ENCODE data around the gene RTP5. TPM values are rescaled to one million over a fixed set of nuclear protein-coding genes. Genes with fewer than 3 reads are reported as not detected.

Gene RTP5
- total RNA-seq, 1 donor from 2014 or later = 0.09 TPM

- peak; percentile 45 for DNase-seq (ENCODE audit: low spot score)
- H3K9me3 Mint-ChIP-seq = peaks cover 7% of the 10 kb centered on the region
- H3K27ac Mint-ChIP-seq = peak overlapping the region; percentile 81
- peaks cover 58% of the 10 kb centered on the region for H3K4me1 Mint-ChIP-seq (ENCODE audit: low read depth)
- H3K4me3 Mint-ChIP-seq (ENCODE audit: low read depth) = peak overlapping the region; percentile 4
- peaks cover 4% of the 10 kb centered on the region for H3K36me3 Mint-ChIP-seq (ENCODE audit: low read depth)
- H3K27me3 Mint-ChIP-seq (ENCODE audit: low read depth) = peaks cover 17% of the 10 kb centered on the region
- intact Hi-C loops (cut with micrococcal nuclease) = loop anchor here (5.0 kb wide), 1 partner anchor 131 kb away; the partner anchor contains the start of gene D2HGDH
Observed at GRCh38 chr2:241863536-241863954, 6.0 kb upstream of the RTP5 start.

DNA sequence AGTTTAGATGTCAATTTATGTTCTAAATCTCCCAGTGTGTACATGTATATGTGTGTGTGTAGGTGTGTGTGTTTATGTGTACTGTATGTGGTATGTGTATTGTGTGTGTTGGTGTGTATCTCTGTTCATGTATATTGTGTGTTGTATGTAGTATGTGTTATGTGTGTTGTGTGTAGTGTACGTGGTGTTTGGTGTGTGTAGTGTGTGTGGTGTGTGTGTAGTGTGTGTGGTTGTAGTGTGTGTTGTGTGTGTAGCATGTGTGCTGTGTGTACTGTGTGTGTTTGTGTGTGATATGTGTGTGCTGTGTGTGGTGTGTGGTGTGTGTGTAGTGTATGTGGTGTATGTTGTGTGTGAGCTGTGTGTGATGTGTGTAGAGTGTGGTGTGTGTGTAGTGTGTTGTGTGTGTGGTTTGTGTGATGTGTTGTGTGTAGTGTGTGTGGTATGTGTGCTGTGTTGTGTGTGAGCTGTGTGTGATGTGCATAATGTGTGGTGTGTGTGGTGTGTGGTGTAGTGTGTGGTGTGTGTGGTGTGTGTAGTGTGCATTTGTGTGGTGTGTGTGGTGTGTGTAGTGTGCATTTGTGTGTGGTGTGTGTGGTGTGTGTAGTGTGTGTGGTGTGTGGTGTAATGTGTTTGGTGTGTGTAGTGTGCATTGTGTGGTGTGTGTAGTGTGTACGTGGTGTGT lies 5.2 kb upstream of the RTP5 start:
- peaks cover 17% of the 10 kb centered on the region for H3K27me3 Mint-ChIP-seq (ENCODE audit: low read depth)
- peak overlapping the region; percentile 77 for H3K27ac Mint-ChIP-seq
- intact Hi-C loops (cut with micrococcal nuclease) = loop anchor here (5.0 kb wide), 1 partner anchor 132 kb away; the partner anchor contains the start of gene D2HGDH
- peaks cover 4% of the 10 kb centered on the region for H3K36me3 Mint-ChIP-seq (ENCODE audit: low read depth)
- H3K9me3 Mint-ChIP-seq = peaks cover 7% of the 10 kb centered on the region
- H3K4me1 Mint-ChIP-seq (ENCODE audit: low read depth) = peaks cover 65% of the 10 kb centered on the region
- DNase-seq (ENCODE audit: low spot score) = no peak
- peak overlapping the region; percentile 1 for H3K4me3 Mint-ChIP-seq (ENCODE audit: low read depth)

- intact Hi-C loops (cut with micrococcal nuclease) = loop anchor here (5.0 kb wide), 1 partner anchor 133 kb away; the partner anchor contains the start of gene D2HGDH
- Mint-ChIP-seq H3K4me1 (ENCODE audit: low read depth) (peaks cover 62% of the 10 kb centered on the region), H3K4me3 (ENCODE audit: low read depth) (no peak overlapping the region), H3K27me3 (ENCODE audit: low read depth) (peaks cover 17% of the 10 kb centered on the region), H3K27ac (peak overlapping the region; percentile 77), H3K36me3 (ENCODE audit: low read depth) (peaks cover 4% of the 10 kb centered on the region), H3K9me3 (peaks cover 7% of the 10 kb centered on the region)
- no peak for DNase-seq (ENCODE audit: low spot score)
Observed at GRCh38 chr2:241864850-241865213, 4.7 kb upstream of the RTP5 start.

DNA sequence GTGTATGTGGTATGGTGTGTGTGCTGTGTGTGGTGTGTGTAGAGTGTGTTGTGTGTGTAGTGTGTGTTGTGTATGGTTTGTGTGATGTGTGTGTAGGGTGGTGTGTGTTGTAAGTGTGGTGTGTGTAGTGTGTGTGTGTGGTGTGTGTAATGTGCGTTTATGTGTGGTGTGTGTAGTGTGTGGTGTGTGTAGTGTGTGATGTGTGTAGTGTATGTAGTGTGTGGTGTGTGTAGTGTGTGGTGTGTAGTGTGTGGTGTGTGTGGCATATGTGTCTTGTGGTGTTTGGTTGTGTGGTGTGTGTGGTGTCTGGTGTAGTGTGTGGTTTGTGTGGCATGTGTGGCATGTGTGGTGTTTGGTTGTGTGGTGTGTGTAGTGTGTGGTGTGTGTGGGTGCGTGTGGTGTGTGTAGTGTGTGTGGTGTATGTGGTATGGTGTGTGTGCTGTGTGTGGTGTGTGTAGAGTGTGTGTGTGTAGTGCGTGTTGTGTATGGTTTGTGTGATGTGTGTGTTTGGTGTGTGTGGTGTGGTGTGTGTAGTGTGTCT lies 4.0 kb upstream of the RTP5 start:
- H3K4me1 Mint-ChIP-seq (ENCODE audit: low read depth) = peaks cover 61% of the 10 kb centered on the region
- H3K36me3 Mint-ChIP-seq (ENCODE audit: low read depth) = peaks cover 4% of the 10 kb centered on the region
- peak overlapping the region; percentile 77 for H3K27ac Mint-ChIP-seq
- no peak for DNase-seq (ENCODE audit: low spot score)
- H3K4me3 Mint-ChIP-seq (ENCODE audit: low read depth) = no peak overlapping the region
- H3K9me3 Mint-ChIP-seq = peaks cover 7% of the 10 kb centered on the region
- intact Hi-C loops (cut with micrococcal nuclease) = no loop called here
- H3K27me3 Mint-ChIP-seq (ENCODE audit: low read depth) = peaks cover 17% of the 10 kb centered on the region

GRCh38 chr2:241865957-241866789 lies 3.4 kb upstream of the RTP5 start:
- H3K4me1 Mint-ChIP-seq (ENCODE audit: low read depth) = peaks cover 57% of the 10 kb centered on the region
- no peak overlapping the region for H3K4me3 Mint-ChIP-seq (ENCODE audit: low read depth)
- DNase-seq (ENCODE audit: low spot score) = no peak
- intact Hi-C loops (cut with micrococcal nuclease) = no loop called here
- H3K36me3 Mint-ChIP-seq (ENCODE audit: low read depth) = peaks cover 4% of the 10 kb centered on the region
- peaks cover 17% of the 10 kb centered on the region for H3K27me3 Mint-ChIP-seq (ENCODE audit: low read depth)
- H3K27ac Mint-ChIP-seq = peak overlapping the region; percentile 15
- H3K9me3 Mint-ChIP-seq = peaks cover 7% of the 10 kb centered on the region

GRCh38 chr2:241866790-241867645 lies 2.5 kb upstream of the RTP5 start:
- Mint-ChIP-seq H3K36me3 (ENCODE audit: low read depth) (peaks cover 4% of the 10 kb centered on the region), H3K27ac (no peak overlapping the region), H3K9me3 (peaks cover 7% of the 10 kb centered on the region), H3K4me3 (ENCODE audit: low read depth) (no peak overlapping the region), H3K27me3 (ENCODE audit: low read depth) (peaks cover 17% of the 10 kb centered on the region), H3K4me1 (ENCODE audit: low read depth) (peaks cover 48% of the 10 kb centered on the region)
- intact Hi-C loops (cut with micrococcal nuclease) = no loop called here
- DNase-seq (ENCODE audit: low spot score) = no peak

DNA sequence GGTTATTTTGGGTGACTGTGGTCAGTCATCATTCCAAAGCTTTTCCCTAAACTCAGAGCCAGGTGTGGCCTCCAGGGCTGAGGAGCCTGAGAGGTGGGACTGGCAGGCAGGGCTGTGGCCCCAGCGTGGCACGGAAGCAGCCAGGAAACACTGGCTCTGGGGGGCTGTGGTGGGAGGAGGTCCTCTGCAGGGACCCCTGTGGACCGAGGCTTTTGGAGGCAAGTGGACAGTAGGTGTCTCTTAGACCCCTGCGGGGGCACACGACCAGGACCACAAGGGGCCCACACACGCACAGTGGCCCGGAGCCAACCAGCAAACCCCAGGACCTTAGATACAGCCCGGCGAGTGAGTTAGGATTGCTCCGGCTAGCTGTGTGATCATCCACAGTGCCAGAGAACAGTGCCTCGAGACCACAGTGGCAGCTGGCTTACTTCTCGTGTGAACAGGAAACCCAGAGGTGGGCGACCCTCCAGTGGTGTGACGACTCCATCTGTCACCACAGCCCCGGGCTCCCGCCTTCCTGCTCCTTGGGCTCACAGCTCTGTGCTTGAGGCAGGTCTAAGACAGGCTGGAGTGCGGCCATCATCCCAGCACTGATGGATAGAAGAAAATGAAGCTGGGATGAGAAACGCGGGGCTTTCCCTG lies 1.6 kb upstream of the RTP5 start:
- Mint-ChIP-seq H3K4me3 (ENCODE audit: low read depth) (no peak overlapping the region), H3K27me3 (ENCODE audit: low read depth) (peaks cover 17% of the 10 kb centered on the region), H3K9me3 (peaks cover 7% of the 10 kb centered on the region), H3K36me3 (ENCODE audit: low read depth) (peaks cover 4% of the 10 kb centered on the region), H3K27ac (peak overlapping the region; percentile 15), H3K4me1 (ENCODE audit: low read depth) (peaks cover 45% of the 10 kb centered on the region)
- intact Hi-C loops (cut with micrococcal nuclease) = no loop called here
- DNase-seq (ENCODE audit: low spot score) = no peak

- intact Hi-C loops (cut with micrococcal nuclease) = no loop called here
- Mint-ChIP-seq H3K27ac (peak overlapping the region; percentile 15), H3K4me1 (ENCODE audit: low read depth) (peaks cover 39% of the 10 kb centered on the region), H3K9me3 (peaks cover 7% of the 10 kb centered on the region), H3K4me3 (ENCODE audit: low read depth) (no peak overlapping the region), H3K36me3 (ENCODE audit: low read depth) (peaks cover 4% of the 10 kb centered on the region), H3K27me3 (ENCODE audit: low read depth) (peaks cover 17% of the 10 kb centered on the region)
- no peak for DNase-seq (ENCODE audit: low spot score)
Observed at GRCh38 chr2:241868661-241869081, 858 bp upstream of the RTP5 start.

DNA sequence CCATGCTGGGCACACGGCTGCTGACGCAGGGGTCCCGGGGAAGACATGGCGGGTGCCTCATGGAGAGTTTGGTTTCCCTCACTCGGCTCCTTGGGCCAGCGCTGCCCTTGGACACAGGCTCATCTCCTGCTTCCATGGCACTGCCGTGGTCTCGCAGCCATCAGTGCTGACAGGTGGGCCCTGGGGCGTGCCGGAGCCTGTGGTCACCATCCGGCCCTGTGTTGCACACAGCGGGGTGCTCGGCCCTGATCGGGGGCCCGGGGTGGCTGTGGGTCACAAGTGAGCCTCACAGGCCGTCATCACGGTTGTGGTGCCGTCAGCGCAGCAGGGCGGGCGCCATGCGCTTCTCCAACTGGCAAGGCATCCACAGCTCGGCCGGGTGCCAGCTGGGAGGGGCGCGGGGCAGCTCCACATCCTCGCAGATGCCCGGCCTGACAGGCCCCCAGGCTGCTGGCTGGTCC lies 582 bp downstream of the RTP5 start:
- no peak overlapping the region for H3K4me3 Mint-ChIP-seq (ENCODE audit: low read depth)
- H3K27ac Mint-ChIP-seq = no peak overlapping the region
- intact Hi-C loops (cut with micrococcal nuclease) = no loop called here
- H3K27me3 Mint-ChIP-seq (ENCODE audit: low read depth) = peaks cover 11% of the 10 kb centered on the region
- no peak for DNase-seq (ENCODE audit: low spot score)
- no peaks in the 10 kb centered on the region for H3K36me3 Mint-ChIP-seq (ENCODE audit: low read depth)
- no peaks in the 10 kb centered on the region for H3K9me3 Mint-ChIP-seq
- peaks cover 26% of the 10 kb centered on the region for H3K4me1 Mint-ChIP-seq (ENCODE audit: low read depth)

DNA sequence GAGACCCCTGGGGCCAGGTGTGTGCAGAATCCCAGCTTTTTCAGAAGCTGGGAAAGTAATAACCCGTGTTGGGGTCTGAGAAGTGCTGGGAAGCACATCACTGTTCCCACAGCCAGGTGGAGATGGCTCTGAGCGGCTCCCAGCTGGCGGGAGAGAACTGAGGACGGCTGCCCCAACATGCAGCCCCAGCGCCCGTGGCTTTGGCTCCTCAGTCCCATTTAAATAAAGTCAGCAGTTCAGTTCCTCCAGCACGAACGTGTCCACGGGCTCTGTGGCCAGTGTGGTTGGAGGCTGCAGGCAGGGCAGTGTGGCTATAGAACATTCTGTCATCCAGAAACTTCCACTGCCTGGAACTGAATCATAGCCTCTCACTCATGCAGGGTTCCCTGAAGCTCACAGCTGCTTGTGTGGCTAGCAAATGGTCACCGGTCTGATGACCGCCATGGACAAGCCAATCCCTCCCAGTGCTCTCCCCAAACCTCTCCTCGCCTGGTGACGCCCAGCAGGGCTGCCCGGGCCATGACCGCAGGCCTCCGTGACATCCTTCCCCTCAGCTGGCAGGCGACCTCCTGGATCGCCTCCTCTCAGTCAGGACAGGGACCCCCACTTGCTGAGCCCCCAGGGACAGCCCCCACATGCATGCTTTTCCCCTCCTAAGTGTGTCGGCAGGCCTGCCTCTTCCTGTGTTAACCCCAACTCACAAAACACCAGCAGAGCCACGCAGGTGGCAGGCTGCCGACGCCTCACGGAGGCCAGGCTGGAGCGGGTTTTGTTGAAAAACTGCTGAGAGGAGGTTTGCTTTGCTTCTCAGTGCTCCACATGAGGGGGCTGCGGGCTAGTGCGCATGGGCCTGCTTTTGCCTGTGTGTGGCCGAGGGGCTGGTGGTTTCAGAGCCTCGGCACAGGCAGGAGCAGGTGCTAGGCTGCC lies 1.3 kb downstream of the RTP5 start:
- DNase-seq (ENCODE audit: low spot score) = no peak
- Mint-ChIP-seq H3K27ac (no peak overlapping the region), H3K27me3 (ENCODE audit: low read depth) (peaks cover 3% of the 10 kb centered on the region), H3K4me1 (ENCODE audit: low read depth) (peaks cover 18% of the 10 kb centered on the region), H3K36me3 (ENCODE audit: low read depth) (no peaks in the 10 kb centered on the region), H3K4me3 (ENCODE audit: low read depth) (no peak overlapping the region), H3K9me3 (no peaks in the 10 kb centered on the region)
- intact Hi-C loops (cut with micrococcal nuclease) = no loop called here

Data from activated T-helper 2 cell treated with anti-CD3 and anti-CD28 coated beads, Interferon-gamma antibody, Interleukin-2, Interleukin-4, amounts not matched to agents 10 μg/mL and 5 μg/mL and 100 μg/mL, durations not matched to agents 14 hours and 24 hours and 36 hours (primary cell).